ENCODE data around the gene GABBR2. TPM values are rescaled to one million over a fixed set of nuclear protein-coding genes. Genes with fewer than 3 reads are reported as not detected.
A peak's percentile ranks its signal among the peaks of the same experiment; 100 is the strongest.

GABBR2 gene
- total and polyA plus RNA-seq, 2 of the 8 experiments (the other 6 are each of a cell fraction or from before 2014, with no cell fraction given): 0.50 to 1.2 TPM

DNA sequence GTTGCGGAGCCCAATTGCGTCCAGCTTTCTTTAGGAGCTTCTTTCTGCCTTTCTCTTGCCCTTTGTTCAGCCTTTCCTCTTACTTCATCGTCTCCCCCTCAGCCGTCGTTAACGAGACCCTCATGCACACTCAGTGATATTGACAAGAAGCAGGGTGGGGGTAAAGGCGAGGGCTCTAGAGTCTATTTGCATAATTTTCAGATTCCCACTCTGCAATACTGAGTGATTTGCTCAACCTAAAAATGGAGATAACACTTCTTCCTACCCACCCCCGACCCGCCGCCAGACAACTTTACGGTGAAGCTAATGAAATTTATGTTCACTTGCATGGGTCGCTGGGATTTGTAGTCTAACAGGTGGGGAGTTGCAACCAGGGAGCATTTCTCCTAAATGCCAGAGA is 452.0 kb downstream of the GABBR2 start:
- Histone ChIP-seq H3K56ac (replicated peaks; ENCODE audit: insufficient read length, low read depth, low read length) (peak overlapping the region; percentile 81), H3K23me2 (ENCODE audit: low read depth, low read length) (peaks cover 17% of the 10 kb centered on the region; the same call in 1 of the 2 replicates), H3K9ac (replicated peaks in 1 of 4; ENCODE audit: extremely low read depth in 1 of 4, low read depth in 3 of 4, low read length in 3 of 4) (peak overlapping the region in 3 of 4 experiments; percentile 5 to 54 (median 29); a peak in 2 of 7 replicates), H3K79me2 (ENCODE audit: control insufficient read depth in 1 of 2, insufficient read depth in 2 of 2, low read length in 2 of 2) (peaks cover 0 to 8% of the 10 kb centered on the region in 2 experiments; a peak in 2 of 4 replicates), H4K5ac (ENCODE audit: insufficient read length, low read depth, low read length) (no peak overlapping the region), H2BK12ac (ENCODE audit: low read depth, low read length) (no peak overlapping the region), H3K4me2 (ENCODE audit: insufficient read depth in 1 of 2, low read depth in 2 of 2, low read length in 2 of 2) (peak overlapping the region; percentile 94 to 96), H3K4ac (replicated peaks; ENCODE audit: insufficient read length, low read depth, low read length) (no peak overlapping the region), H3K14ac (ENCODE audit: insufficient read length) (no peak overlapping the region), H4K20me1 (replicated peaks in 1 of 2; ENCODE audit: control insufficient read depth in 1 of 2, insufficient read depth in 2 of 2, low read length in 2 of 2) (peaks cover 0 to 4% of the 10 kb centered on the region in 2 experiments), H3K36me3 (ENCODE audit: control insufficient read depth in 2 of 4, insufficient read depth in 4 of 4, low read length in 3 of 4) (no peaks in the 10 kb centered on the region), H2AK5ac (ENCODE audit: low read depth, low read length) (no peak overlapping the region), H2BK20ac (ENCODE audit: low read length) (no peak overlapping the region), H3K27me3 (replicated peaks in 1 of 4; ENCODE audit: control insufficient read depth in 3 of 4, extremely low read depth in 1 of 4, insufficient read depth in 3 of 4, low read length in 3 of 4) (no peaks in the 10 kb centered on the region), H3K27ac (ENCODE audit: low read depth, low read length) (no peak overlapping the region), H4K91ac (replicated peaks; ENCODE audit: insufficient read length, low read length) (no peak overlapping the region), H2AFZ (ENCODE audit: low read length) (peak overlapping the region; percentile 55; the same call in 1 of the 2 replicates), H3K79me1 (ENCODE audit: low read depth, low read length) (peaks cover 3% of the 10 kb centered on the region; the same call in 1 of the 2 replicates), H4K8ac (ENCODE audit: extremely low read depth, insufficient read depth, low read length) (no peak overlapping the region), H3K9me3 (ENCODE audit: insufficient read depth in 2 of 2, low read depth in 1 of 2, low read length in 1 of 2) (no peaks in the 10 kb centered on the region), H2BK5ac (ENCODE audit: low read depth, low read length) (no peak overlapping the region), H3K18ac (ENCODE audit: extremely low read depth, low read length) (peak overlapping the region; percentile 25; the same call in 1 of the 2 replicates), H3K4me1 (replicated peaks in 1 of 4; ENCODE audit: control insufficient read depth in 3 of 4, insufficient read depth in 4 of 4, low read length in 3 of 4) (peaks cover 0 to 3% (median 1%) of the 10 kb centered on the region in 4 experiments; a peak in 5 of 7 replicates), H2BK120ac (replicated peaks; ENCODE audit: low read depth, low read length) (no peak overlapping the region), H3K4me3 (ENCODE audit: extremely low read depth in 1 of 4, insufficient read depth in 2 of 4, low read depth in 3 of 4, low read length in 4 of 4) (peak overlapping the region; percentile 79 to 93 (median 86)), H3K23ac (ENCODE audit: insufficient read length) (no peak overlapping the region), H2BK15ac (ENCODE audit: low read length) (no peak overlapping the region)
- WGBS, 2 experiments (ENCODE audit: extremely low coverage in 1 of 2, insufficient coverage in 1 of 2, insufficient read length in 1 of 2, insufficient replicate concordance in 2 of 2, low coverage in 1 of 2, low lambda C conversion rate in 2 of 2, missing lambda C conversion rate in 1 of 2): 40% methylated on average over 12 of the region's 12 CpGs; no CpG with 5 or more reads in 1 of the 2 experiments
- POLR2A ChIA-PET (ENCODE audit: partially characterized antibody): interaction anchor here (0.6 to 2.4 kb wide), 5 partner anchors 10 to 183 kb away, joined by 4 to 27 read pairs (median 5); no protein-coding TSS in a partner anchor
- DNase-seq (ENCODE audit: low read depth in 1 of 2, low spot score in 2 of 2) (no peak), FAIRE-seq (no peak)
- no peak for TF ChIP-seq SIRT6 (IDR thresholded peaks at IDR 0.05; ENCODE audit: low read length)
- CTCF ChIA-PET (ENCODE audit: partially characterized antibody): interaction anchor here (0.6 to 4.0 kb wide), 19 partner anchors 8 to 542 kb away, joined by 3 to 27 read pairs (median 5); partner anchors contain the start of genes CORO2A and TRIM14

Data from H1 (cell line).